Astrocyte (in vitro differentiated cells and primary cell): ENCODE results near the gene IFNA7. TPM values are rescaled to one million over a fixed set of nuclear protein-coding genes. Genes with fewer than 3 reads are reported as not detected.
"Not testable (repeated sequence)": the region's sequence is repeated elsewhere in the genome, so short reads cannot be mapped to it uniquely, and the experiment has no call there.

Source experiments
- DNase-seq: peaks from one replicate; pipeline ENCODE4 v3.0.0-alpha.2; 2010; ENCODE audit warnings: low read depth
- FAIRE-seq: peaks from 2 replicates; lab custom pipeline; 2011; peaks lifted over from hg19 to GRCh38; lab: Jason Lieb, UNC
- H2AFZ ChIP-seq: 2 replicates; pipeline ENCODE4 v1.6.0; 2012; ENCODE audit warnings: low read depth, low read length, inconsistent platforms
- H3K27ac ChIP-seq: 2 replicates; pipeline ENCODE4 v1.5.1; 2011; ENCODE audit warnings: low read depth, low read length, inconsistent platforms
- H3K27me3 ChIP-seq: 2 replicates; pipeline ENCODE4 v1.6.0; 2011; ENCODE audit warnings: low read length, inconsistent platforms; ENCODE audit not compliant: insufficient read depth
- H3K36me3 ChIP-seq: 2 replicates; pipeline ENCODE4 v1.5.1; 2011; ENCODE audit warnings: low read length, inconsistent platforms; ENCODE audit not compliant: insufficient read depth
- H3K4me1 ChIP-seq: 2 replicates; pipeline ENCODE4 v1.5.1; 2011; ENCODE audit warnings: low read length, inconsistent platforms; ENCODE audit not compliant: insufficient read depth
- H3K4me2 ChIP-seq: 2 replicates; pipeline ENCODE4 v1.6.0; 2012; ENCODE audit warnings: low read length, inconsistent platforms
- H3K4me3 ChIP-seq: 2 replicates; pipeline ENCODE4 v1.5.1; 2011; ENCODE audit warnings: low read depth, mild to moderate bottlenecking, low read length, inconsistent platforms; ENCODE audit not compliant: insufficient read depth
- H3K79me2 ChIP-seq: 2 replicates; pipeline ENCODE4 v1.6.0; 2012; ENCODE audit warnings: mild to moderate bottlenecking, low read length, inconsistent platforms; ENCODE audit not compliant: insufficient read depth
- H3K9ac ChIP-seq: 2 replicates; pipeline ENCODE4 v1.6.0; 2012; ENCODE audit warnings: mild to moderate bottlenecking, low read length, inconsistent platforms
- H3K9me3 ChIP-seq: 2 replicates; pipeline ENCODE4 v1.5.1; 2012; ENCODE audit warnings: low read depth, mild to moderate bottlenecking, low read length, inconsistent platforms; ENCODE audit not compliant: insufficient read depth
- H4K20me1 ChIP-seq: 2 replicates; pipeline ENCODE4 v1.6.0; 2012; ENCODE audit warnings: low read length, inconsistent platforms; ENCODE audit not compliant: insufficient read depth
- H3K27ac Mint-ChIP-seq: one replicate; pipeline ENCODE4 v1.8.0; 2021; ENCODE audit warnings: mild to moderate bottlenecking, mixed read lengths; ENCODE audit not compliant: unreplicated experiment
- H3K27me3 Mint-ChIP-seq: one replicate; pipeline ENCODE4 v1.8.0; 2021; ENCODE audit warnings: low read depth, mixed read lengths; ENCODE audit not compliant: unreplicated experiment
- H3K36me3 Mint-ChIP-seq: one replicate; pipeline ENCODE4 v1.8.0; 2021; ENCODE audit warnings: low read depth, mixed read lengths; ENCODE audit not compliant: unreplicated experiment
- H3K4me1 Mint-ChIP-seq: one replicate; pipeline ENCODE4 v1.8.0; 2021; ENCODE audit warnings: low read depth, mixed read lengths; ENCODE audit not compliant: unreplicated experiment
- H3K4me3 Mint-ChIP-seq: one replicate; pipeline ENCODE4 v1.8.0; 2021; ENCODE audit warnings: mild to moderate bottlenecking, moderate library complexity, mixed read lengths; ENCODE audit not compliant: unreplicated experiment
- H3K9me3 Mint-ChIP-seq: one replicate; pipeline ENCODE4 v1.8.0; 2021; ENCODE audit warnings: mild to moderate bottlenecking, mixed read lengths; ENCODE audit not compliant: unreplicated experiment
- EZH2 ChIP-seq: IDR thresholded peaks from 2 replicates; pipeline ENCODE4 v1.6.1; 2012; ENCODE audit warnings: mild to moderate bottlenecking, low read length, inconsistent platforms; ENCODE audit not compliant: insufficient read depth
- total RNA-seq: library from RNA; stranded (reverse); gene quantifications from 2 replicates; pipeline ENCODE4 v1.2.1, GENCODE V29; 2021
- TF ChIP-seq, protein P1 (sequence below): IDR thresholded peaks from 2 replicates; pipeline ENCODE4 v1.5.1; 2011; ENCODE audit warnings: low read depth, mild to moderate bottlenecking, inconsistent platforms, low read length, moderate library complexity; ENCODE audit not compliant: insufficient read depth

IFNA7 gene
- total RNA-seq, 1 donor from 2014 or later = not detected

DNA sequence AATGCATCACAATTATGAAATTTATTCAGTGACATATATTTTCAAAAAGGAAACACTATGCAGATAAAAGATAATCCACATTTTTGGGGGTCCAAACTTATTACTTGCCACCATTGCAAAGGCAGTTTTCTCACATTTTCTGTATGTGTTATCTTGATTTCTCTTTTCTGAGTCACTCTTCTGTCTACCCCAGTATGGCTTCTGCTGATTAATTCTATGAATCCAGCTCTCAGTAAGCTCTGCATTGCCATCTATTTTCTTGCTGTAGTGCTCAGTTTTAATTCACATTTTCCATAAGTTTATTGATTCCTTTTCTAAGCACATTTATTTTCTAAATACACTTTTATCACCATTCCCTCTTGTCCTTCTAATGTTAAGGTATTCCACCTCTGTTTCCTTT lies 3.2 kb upstream of the IFNA7 start:
- H3K36me3 Mint-ChIP-seq = no peaks in the 10 kb centered on the region
- H3K27ac ChIP-seq = no peak overlapping the region
- no peaks in the 10 kb centered on the region for H3K27me3 ChIP-seq
- no peaks in the 10 kb centered on the region for H4K20me1 ChIP-seq
- H3K27ac Mint-ChIP-seq = no peak overlapping the region
- no peak overlapping the region for H3K4me3 ChIP-seq
- no peaks in the 10 kb centered on the region for H3K36me3 ChIP-seq
- H2AFZ ChIP-seq = no peak overlapping the region
- no peak for TF ChIP-seq EZH2
- TF ChIP-seq, protein P1, sequence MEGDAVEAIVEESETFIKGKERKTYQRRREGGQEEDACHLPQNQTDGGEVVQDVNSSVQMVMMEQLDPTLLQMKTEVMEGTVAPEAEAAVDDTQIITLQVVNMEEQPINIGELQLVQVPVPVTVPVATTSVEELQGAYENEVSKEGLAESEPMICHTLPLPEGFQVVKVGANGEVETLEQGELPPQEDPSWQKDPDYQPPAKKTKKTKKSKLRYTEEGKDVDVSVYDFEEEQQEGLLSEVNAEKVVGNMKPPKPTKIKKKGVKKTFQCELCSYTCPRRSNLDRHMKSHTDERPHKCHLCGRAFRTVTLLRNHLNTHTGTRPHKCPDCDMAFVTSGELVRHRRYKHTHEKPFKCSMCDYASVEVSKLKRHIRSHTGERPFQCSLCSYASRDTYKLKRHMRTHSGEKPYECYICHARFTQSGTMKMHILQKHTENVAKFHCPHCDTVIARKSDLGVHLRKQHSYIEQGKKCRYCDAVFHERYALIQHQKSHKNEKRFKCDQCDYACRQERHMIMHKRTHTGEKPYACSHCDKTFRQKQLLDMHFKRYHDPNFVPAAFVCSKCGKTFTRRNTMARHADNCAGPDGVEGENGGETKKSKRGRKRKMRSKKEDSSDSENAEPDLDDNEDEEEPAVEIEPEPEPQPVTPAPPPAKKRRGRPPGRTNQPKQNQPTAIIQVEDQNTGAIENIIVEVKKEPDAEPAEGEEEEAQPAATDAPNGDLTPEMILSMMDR = no peak
- peaks cover 3% of the 10 kb centered on the region for H3K4me1 Mint-ChIP-seq
- H3K4me2 ChIP-seq = no peak overlapping the region
- FAIRE-seq (no peak), DNase-seq (no peak)
- H3K79me2 ChIP-seq = no peaks in the 10 kb centered on the region
- no peaks in the 10 kb centered on the region for H3K9me3 ChIP-seq
- no peak overlapping the region for H3K4me3 Mint-ChIP-seq
- peaks cover 3% of the 10 kb centered on the region for H3K27me3 Mint-ChIP-seq
- H3K4me1 ChIP-seq = no peaks in the 10 kb centered on the region
- no peak overlapping the region for H3K9ac ChIP-seq
- peaks cover 2% of the 10 kb centered on the region for H3K9me3 Mint-ChIP-seq

DNA sequence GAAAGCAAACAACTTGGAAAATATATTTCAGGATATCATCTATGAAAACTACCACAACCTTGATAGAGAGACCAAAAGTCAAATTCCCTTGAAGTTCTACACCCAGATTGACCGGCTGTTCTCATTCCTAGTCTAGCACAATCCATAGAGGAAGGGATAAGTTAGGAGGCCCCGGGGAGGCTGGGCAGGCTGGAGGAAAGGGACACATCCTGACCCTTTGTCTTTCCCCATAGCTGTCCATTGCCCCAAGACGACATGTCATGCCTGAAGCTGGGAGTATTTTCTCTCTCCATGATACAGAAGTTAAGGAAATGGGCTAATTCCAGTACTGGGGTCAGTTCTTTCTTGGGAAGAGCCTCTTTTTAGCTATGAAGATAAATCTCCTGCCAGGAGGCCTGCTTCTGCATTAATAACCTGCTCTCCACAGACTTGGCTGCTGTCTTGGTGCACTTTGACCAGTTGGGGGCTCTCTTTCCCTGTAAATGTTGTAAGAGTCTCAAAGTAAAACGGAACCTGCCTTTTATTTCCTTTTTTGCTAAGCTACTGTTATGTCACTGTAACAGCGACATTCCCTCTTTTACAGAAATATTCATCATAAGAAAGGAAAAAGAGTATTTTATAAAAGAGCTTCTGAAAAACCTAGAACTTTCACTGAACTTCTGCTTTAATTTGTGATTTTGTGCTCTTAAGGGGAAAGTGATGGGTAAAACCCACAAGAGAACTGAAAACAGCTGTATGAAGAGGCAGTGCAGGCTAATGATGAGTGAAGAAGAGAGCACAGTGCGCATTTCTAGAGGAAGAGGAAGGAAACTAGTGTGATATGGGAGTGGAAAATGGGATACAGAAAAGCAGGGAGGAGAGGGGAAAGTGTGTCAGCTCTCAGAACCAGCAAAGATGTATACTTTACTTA lies 6.9 kb downstream of the IFNA7 start:
- H3K4me3 ChIP-seq, H3K36me3 ChIP-seq, H3K36me3 Mint-ChIP-seq, H3K27ac Mint-ChIP-seq, H3K9ac ChIP-seq, H3K9me3 ChIP-seq, H3K27ac ChIP-seq, H3K4me1 ChIP-seq, FAIRE-seq, H3K9me3 Mint-ChIP-seq, H3K27me3 ChIP-seq, H4K20me1 ChIP-seq, H3K4me1 Mint-ChIP-seq, H2AFZ ChIP-seq, H3K79me2 ChIP-seq, DNase-seq: not testable (repeated sequence)
- peak overlapping the region; percentile 36 for H3K4me2 ChIP-seq
- TF ChIP-seq, protein P1 = peak; percentile 44
- H3K27me3 Mint-ChIP-seq = peaks cover 15% of the 10 kb centered on the region
- H3K4me3 Mint-ChIP-seq = peak overlapping the region; percentile 40

DNA sequence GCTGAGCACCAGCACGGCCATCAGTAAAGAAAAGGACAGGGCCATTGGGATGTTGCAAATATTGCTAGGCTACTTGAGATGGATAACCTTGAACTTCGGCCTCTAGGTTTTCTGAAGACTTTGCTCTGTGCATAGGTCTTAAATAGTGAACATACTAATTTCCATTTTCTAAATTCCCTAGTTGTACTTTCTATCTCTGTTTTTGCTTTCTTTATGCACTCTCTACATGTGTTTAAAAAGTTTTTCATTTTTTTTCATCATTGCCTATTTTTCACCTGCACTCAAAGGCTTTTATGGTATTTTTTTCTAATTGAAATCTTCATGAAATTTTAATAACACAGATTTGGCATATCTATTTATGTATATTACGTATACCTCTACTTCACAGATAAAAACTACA lies 14.5 kb downstream of the IFNA7 start, which contains the start of gene IFNA4:
IFNA4 (minus strand) TSS at position 101 of the 400 bp plus-strand sequence; CDS start at position 45, 56 bp downstream.
- DNase-seq, H3K9me3 Mint-ChIP-seq, H3K4me1 Mint-ChIP-seq, H3K36me3 ChIP-seq, H3K27me3 Mint-ChIP-seq, H4K20me1 ChIP-seq, H3K79me2 ChIP-seq, FAIRE-seq, H3K36me3 Mint-ChIP-seq, H3K4me2 ChIP-seq, H3K4me3 Mint-ChIP-seq, H3K9ac ChIP-seq, H3K9me3 ChIP-seq, H3K4me3 ChIP-seq, H3K27me3 ChIP-seq, H3K4me1 ChIP-seq, H2AFZ ChIP-seq, H3K27ac Mint-ChIP-seq, H3K27ac ChIP-seq: not testable (repeated sequence)
